C4-2B (cell line): ENCODE data around the gene FA2H.

ENCODE experiments used
- ZFX ChIP-seq: fragments of 450-650 bp; IDR thresholded peaks from 2 replicates; pipeline ENCODE4 v1.6.1; 2017
- TF ChIP-seq, protein P1 (sequence below): fragments of 450-650 bp; conservative IDR thresholded peaks from 2 replicates; pipeline ENCODE4 v1.5.1; 2017; ENCODE audit warnings: mild to moderate bottlenecking

DNA sequence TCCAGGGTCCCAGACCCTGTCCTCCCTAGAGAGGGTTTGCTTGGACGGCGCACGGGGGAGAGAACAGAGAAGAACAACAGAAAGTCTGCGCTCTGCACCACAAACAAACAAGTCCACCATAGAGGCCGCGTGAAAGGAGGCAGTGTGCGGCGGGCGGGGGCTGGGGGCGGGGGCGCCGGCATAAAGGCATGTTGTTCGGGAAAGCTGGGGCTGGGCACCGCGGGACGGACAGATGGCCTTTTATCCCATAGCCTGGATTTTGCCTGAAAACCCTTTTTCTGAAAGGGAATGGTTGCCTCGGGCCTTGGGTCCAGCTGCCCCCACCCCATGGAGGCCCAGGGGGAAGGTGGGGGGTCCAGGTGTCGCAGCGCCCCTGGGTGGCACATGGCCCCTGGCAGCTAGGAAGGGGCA, 26.0 kb downstream of the FA2H start:
- TF ChIP-seq, protein P1, sequence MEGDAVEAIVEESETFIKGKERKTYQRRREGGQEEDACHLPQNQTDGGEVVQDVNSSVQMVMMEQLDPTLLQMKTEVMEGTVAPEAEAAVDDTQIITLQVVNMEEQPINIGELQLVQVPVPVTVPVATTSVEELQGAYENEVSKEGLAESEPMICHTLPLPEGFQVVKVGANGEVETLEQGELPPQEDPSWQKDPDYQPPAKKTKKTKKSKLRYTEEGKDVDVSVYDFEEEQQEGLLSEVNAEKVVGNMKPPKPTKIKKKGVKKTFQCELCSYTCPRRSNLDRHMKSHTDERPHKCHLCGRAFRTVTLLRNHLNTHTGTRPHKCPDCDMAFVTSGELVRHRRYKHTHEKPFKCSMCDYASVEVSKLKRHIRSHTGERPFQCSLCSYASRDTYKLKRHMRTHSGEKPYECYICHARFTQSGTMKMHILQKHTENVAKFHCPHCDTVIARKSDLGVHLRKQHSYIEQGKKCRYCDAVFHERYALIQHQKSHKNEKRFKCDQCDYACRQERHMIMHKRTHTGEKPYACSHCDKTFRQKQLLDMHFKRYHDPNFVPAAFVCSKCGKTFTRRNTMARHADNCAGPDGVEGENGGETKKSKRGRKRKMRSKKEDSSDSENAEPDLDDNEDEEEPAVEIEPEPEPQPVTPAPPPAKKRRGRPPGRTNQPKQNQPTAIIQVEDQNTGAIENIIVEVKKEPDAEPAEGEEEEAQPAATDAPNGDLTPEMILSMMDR = no peak
- TF ChIP-seq ZFX = no peak
